Muscle layer of colon (tissue), 2 donors: Measurements from ENCODE around the gene SIGLEC9.

Experiments
- H3K27ac ChIP-seq: one replicate; pipeline ENCODE4 v1.7.0; 2013; ENCODE audit warnings: low read depth, mild to moderate bottlenecking, low read length, moderate library complexity
- H3K27me3 ChIP-seq, 2 donors: one replicate each; pipeline ENCODE4 v1.7.0; 2013; ENCODE audit warnings: low read length in 2 of 2, mild to moderate bottlenecking in 2 of 2; ENCODE audit not compliant: insufficient read depth in 2 of 2, control insufficient read depth in 1 of 2
- H3K36me3 ChIP-seq: one replicate; pipeline ENCODE4 v1.7.0; 2013; ENCODE audit warnings: mild to moderate bottlenecking, low read length; ENCODE audit not compliant: insufficient read depth
- H3K4me1 ChIP-seq: one replicate; pipeline ENCODE4 v1.7.0; 2013; ENCODE audit warnings: mild to moderate bottlenecking, low read length; ENCODE audit not compliant: insufficient read depth
- H3K4me3 ChIP-seq, 2 donors: one replicate each; pipeline ENCODE4 v1.7.0; 2013; ENCODE audit warnings: low read length in 2 of 2, low read depth in 1 of 2, mild to moderate bottlenecking in 1 of 2, moderate library complexity in 1 of 2
- H3K9ac ChIP-seq: one replicate; pipeline ENCODE4 v1.7.0; 2013; ENCODE audit warnings: low read length
- H3K9me3 ChIP-seq: one replicate; pipeline ENCODE4 v1.7.0; 2013; ENCODE audit warnings: mild to moderate bottlenecking, low read length
- donor health status: abdominal sarcoma.
- donor health status: Adenocarcinoma of cecum.

The SIGLEC9 gene

DNA sequence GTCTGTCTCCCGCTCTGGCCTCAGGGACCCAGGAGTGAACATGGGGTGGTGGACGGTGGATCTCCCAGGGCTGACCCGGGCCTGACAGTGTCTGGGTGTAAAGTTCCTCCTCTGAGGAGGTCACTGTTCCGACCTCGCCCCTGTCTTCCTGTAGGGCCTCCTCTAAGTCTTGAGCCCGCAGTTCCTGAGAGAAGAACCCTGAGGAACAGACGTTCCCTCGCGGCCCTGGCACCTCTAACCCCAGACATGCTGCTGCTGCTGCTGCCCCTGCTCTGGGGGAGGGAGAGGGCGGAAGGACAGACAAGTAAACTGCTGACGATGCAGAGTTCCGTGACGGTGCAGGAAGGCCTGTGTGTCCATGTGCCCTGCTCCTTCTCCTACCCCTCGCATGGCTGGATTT, at the start of gene SIGLEC9:
Gene SIGLEC9 (plus strand): TSS at position 178 of the 400 bp plus-strand sequence. CDS start 69 bp downstream, at position 247.
- Histone ChIP-seq H3K9ac (no peak within 1 kb of the TSS), H3K27ac (no peak within 1 kb of the TSS), H3K4me1 (no peaks in the 10 kb centered on the region), H3K9me3 (no peaks in the 10 kb centered on the region), H3K36me3 (no peaks in the 10 kb centered on the region), H3K27me3 (peaks cover 0 to 9% of the 10 kb centered on the region in 2 donors), H3K4me3 (no peak within 1 kb of the TSS)

DNA sequence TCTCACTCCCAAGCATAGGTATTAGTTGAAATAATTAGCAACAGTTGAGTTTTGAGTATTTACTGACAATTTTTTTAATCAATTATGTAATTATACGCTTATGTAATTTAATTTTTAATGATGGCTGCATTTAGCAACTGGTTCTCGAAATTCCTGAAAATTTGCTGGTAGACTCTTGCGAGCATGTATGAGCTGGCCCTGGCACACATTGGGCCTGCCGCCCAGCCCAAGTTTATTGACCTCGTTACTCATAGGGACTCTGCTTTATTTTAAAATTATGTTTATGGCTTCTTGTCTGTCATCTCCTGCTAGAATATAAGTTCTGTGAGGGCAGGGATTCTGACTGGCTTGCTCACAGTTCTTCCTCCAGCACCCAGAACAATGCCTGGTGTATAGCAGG, 48.7 kb upstream of the SIGLEC9 start:
- peaks cover 11% of the 10 kb centered on the region for H3K9me3 ChIP-seq
- no peak overlapping the region for H3K9ac ChIP-seq
- H3K27me3 ChIP-seq = no peaks in the 10 kb centered on the region
- H3K4me3 ChIP-seq = no peak overlapping the region
- no peak overlapping the region for H3K27ac ChIP-seq
- H3K4me1 ChIP-seq = no peaks in the 10 kb centered on the region
- no peaks in the 10 kb centered on the region for H3K36me3 ChIP-seq

DNA sequence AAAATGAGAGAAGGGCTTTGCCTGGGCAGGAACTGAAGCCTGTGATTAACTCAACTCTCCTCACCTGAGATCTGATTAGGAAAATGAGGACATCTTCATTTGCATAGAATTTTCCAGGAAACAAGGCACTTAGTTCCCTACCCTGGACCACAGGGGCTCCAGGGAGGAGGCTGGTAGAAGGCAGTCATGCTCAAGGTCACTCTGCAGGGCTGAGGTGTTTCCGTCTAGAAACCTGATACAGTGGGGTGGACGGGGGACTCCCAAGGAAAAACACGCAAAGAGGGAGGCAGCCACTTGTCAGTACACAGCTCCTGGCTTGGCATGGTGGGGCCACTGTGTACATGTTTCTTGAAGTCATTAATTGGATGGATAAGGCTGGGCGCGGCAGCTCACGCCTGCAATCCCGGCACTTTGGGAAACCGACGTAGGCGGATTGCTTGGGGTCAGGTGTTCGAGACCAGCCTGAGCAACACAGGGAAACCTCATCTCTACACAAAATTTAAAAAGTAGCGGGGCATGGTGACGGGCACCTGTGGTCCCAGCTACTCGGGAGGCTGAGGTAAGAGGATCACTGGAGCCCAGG, 48.0 kb upstream of the SIGLEC9 start:
- H3K9ac ChIP-seq = no peak overlapping the region
- H3K27ac ChIP-seq = no peak overlapping the region
- H3K4me1 ChIP-seq = no peaks in the 10 kb centered on the region
- H3K36me3 ChIP-seq = no peaks in the 10 kb centered on the region
- peaks cover 11% of the 10 kb centered on the region for H3K9me3 ChIP-seq
- peaks cover 0 to 5% of the 10 kb centered on the region in 2 donors for H3K27me3 ChIP-seq
- H3K4me3 ChIP-seq = no peak overlapping the region

DNA sequence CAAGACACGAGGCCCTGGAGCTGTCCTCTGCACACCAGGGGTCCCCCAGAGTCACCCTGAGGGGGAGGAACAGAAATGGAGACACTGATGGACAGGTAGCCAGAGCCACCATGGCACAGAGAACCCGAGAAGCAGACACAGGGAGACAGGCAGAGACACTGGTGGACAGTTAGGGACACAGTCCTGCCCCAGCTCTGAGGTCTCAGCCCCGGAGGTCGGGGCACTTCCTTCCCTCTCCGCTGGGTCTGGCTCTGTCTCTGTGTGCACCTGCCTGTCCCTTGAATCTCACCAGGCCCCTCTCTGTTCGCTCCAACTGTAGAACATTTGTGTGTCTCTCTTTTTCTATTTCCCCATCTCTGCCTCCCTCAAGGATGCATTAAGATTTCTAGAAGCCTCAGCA, 46.6 kb upstream of the SIGLEC9 start:
- Histone ChIP-seq H3K9me3 (peaks cover 11% of the 10 kb centered on the region), H3K36me3 (no peaks in the 10 kb centered on the region), H3K9ac (no peak overlapping the region), H3K4me3 (no peak overlapping the region), H3K4me1 (no peaks in the 10 kb centered on the region), H3K27ac (no peak overlapping the region), H3K27me3 (peaks cover 0 to 5% of the 10 kb centered on the region in 2 donors)

DNA sequence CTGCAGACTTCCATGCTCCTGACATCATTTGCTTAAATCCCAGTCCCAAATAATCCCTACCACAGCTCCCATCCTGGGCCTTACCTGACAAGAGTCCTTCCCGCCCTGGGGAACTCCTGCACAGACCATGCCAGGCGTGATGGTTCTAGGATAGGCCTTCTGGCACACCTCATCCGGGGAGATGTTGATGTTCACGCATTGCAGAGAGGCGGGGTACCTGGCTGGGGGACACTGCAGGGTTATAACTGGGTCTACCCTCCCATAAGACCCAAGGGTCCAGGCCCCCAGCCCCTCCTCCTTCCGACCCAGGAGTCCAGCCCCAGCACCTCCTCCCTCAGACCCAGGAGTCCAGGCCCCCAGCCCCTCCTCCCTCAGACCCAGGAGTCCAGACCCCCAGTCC, 46.0 kb upstream of the SIGLEC9 start:
- no peaks in the 10 kb centered on the region for H3K36me3 ChIP-seq
- peaks cover 10% of the 10 kb centered on the region for H3K9me3 ChIP-seq
- peaks cover 0 to 5% of the 10 kb centered on the region in 2 donors for H3K27me3 ChIP-seq
- no peak overlapping the region for H3K27ac ChIP-seq
- H3K4me3 ChIP-seq = no peak overlapping the region
- no peak overlapping the region for H3K9ac ChIP-seq
- H3K4me1 ChIP-seq = no peaks in the 10 kb centered on the region

DNA sequence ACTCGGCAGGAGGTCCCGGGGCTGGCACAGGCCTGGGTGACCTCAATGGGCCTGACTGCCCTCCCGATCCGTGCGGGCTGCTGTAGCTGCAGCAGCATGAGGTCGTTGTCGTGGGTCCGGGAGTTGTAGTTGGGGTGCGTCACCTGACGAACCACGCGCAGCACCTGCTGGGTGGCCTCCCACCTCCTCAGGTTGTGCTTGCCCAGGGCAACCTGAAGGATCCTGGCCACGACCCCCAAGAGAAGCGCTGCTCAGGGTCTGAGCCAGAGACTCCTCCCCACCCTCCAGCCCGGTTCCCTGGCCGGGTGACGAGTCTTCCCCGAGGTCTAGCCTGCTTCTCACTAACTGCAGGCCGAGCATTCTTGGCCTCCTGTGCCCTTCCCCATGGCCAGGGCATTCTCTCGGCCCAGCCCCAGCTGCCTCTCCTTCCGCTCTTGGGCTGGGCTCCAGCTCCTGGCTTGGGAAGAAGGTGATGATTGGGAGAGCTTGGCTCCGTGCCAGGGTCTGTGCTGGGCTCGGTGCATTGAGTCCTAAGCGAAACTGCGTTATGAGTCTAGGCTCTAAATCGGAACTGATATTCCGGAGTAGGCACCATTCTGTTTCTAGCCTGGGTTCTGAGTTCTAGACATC, 45.1 kb upstream of the SIGLEC9 start:
- Histone ChIP-seq H3K4me3 (no peak overlapping the region), H3K9me3 (peaks cover under 1% of the 10 kb centered on the region), H3K27ac (no peak overlapping the region), H3K27me3 (peaks cover 0 to 5% of the 10 kb centered on the region in 2 donors), H3K9ac (no peak overlapping the region), H3K36me3 (no peaks in the 10 kb centered on the region), H3K4me1 (no peaks in the 10 kb centered on the region)

DNA sequence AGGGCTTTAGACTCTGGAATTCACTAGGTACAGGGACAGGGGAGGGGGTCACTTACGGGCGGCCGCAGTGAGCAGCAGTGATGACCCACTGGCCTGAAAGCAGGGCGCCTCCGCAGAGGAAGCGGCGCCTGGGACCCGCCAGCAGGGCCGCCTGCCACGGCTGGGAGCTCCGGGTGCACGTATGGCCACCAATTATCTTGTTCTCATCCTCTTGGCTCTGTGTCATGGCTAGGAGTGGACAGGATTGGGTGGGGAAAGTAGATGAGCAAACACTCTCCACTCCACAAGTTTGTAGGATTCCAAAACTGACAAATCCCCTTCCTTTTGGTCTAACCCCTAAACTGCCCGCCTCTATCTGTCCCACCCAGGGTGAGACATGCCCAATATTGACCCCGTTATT, 43.2 kb upstream of the SIGLEC9 start:
- H3K27ac ChIP-seq = no peak overlapping the region
- no peaks in the 10 kb centered on the region for H3K4me1 ChIP-seq
- peaks cover 0 to 5% of the 10 kb centered on the region in 2 donors for H3K27me3 ChIP-seq
- no peak overlapping the region for H3K4me3 ChIP-seq
- no peaks in the 10 kb centered on the region for H3K9me3 ChIP-seq
- H3K36me3 ChIP-seq = no peaks in the 10 kb centered on the region
- no peak overlapping the region for H3K9ac ChIP-seq

DNA sequence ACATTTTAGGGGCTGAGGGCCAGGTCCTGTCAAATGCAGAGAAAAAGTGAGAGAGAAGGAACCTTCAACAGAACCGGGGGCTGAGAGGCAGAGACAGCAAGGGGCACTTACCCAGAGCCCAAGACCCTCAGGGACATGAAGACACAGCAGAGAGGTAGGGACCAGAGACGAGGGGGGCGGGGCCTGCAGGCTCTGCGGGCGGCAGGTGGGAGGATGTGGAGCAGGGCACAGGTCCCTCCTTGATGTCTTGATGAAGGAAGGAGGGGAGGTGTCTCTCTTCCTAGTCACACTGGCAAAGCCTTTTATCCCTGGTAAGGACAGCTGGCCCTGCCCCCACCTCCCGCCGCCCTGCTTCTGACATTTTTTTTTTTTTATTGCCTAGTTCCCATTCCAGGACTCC, 42.1 kb upstream of the SIGLEC9 start, which contains the start of gene KLK14:
Gene KLK14 (minus strand): TSS at position 277 of the 400 bp plus-strand sequence. CDS start 273 bp downstream, at position 4.
- no peak within 1 kb of the TSS for H3K27ac ChIP-seq
- peaks cover 0 to 5% of the 10 kb centered on the region in 2 donors for H3K27me3 ChIP-seq
- H3K9ac ChIP-seq = no peak within 1 kb of the TSS
- H3K36me3 ChIP-seq = no peaks in the 10 kb centered on the region
- no peaks in the 10 kb centered on the region for H3K9me3 ChIP-seq
- H3K4me1 ChIP-seq = no peaks in the 10 kb centered on the region
- H3K4me3 ChIP-seq = no peak within 1 kb of the TSS

DNA sequence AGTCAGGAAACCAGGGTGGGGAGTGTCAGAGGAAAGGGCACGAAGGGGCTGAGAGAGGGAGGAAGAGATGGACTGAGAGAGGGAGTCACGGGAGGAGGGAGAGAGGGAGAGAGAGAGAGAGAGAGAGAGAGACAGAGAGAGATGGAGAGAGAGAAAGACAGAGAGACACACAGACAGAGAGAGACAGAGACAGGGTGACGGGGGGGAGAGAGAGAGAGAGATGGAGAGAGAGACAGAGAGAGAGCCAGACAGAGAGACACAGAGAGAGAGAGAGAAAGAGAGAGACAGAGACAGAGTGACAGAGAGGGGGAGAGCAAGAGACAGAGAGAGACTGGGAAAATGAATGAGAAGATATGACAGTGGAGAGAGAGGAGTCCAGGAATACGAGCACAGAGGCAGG, 41.5 kb upstream of the SIGLEC9 start:
- H3K9me3 ChIP-seq = no peaks in the 10 kb centered on the region
- H3K9ac ChIP-seq = no peak overlapping the region
- peaks cover 0 to 5% of the 10 kb centered on the region in 2 donors for H3K27me3 ChIP-seq
- H3K27ac ChIP-seq = no peak overlapping the region
- H3K36me3 ChIP-seq = no peaks in the 10 kb centered on the region
- H3K4me1 ChIP-seq = no peaks in the 10 kb centered on the region
- H3K4me3 ChIP-seq = no peak overlapping the region

DNA sequence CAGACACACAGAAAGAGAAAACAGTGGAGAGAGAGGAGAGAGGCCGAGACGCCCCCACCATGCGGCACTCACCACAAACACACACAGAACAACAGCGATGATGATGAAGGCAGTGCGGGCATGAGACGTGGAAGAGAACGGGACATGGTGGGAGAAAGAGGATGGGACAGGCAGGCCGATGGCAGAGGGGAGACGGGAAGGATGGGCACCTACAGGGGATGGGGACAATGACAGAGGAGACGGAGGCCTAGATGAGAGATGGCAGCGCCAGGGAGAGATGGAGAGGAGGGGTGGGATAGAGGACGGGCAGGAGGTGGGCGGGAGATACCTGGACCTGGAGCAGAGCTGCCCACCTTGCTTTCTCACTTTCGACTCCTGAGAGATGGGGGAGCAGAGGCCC, 40.9 kb upstream of the SIGLEC9 start:
- H3K27ac ChIP-seq = no peak overlapping the region
- H3K36me3 ChIP-seq = no peaks in the 10 kb centered on the region
- no peak overlapping the region for H3K9ac ChIP-seq
- H3K27me3 ChIP-seq = peaks cover 0 to 5% of the 10 kb centered on the region in 2 donors
- no peaks in the 10 kb centered on the region for H3K4me1 ChIP-seq
- H3K4me3 ChIP-seq = no peak overlapping the region
- H3K9me3 ChIP-seq = no peaks in the 10 kb centered on the region

DNA sequence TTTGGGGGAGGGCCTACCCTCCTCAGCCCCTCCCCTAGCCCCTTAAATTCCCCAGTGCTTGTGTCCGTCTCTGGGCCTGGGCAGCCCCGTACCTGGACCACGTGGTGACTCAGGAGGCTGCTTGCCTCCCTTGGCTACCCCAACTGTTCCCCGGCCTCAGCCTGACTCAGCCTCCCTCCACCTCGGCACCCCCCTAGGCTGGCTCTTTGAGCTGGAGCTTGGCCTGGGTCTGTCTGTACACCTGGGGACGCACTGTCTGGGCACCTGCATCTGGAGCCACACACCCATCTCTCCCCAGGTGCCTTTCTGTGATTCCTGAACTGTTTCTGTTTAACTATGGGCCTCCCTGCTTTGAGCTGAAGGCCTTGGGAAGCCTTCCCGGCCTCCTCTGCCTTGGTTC, 40.2 kb upstream of the SIGLEC9 start:
- Histone ChIP-seq H3K9me3 (no peaks in the 10 kb centered on the region), H3K27ac (no peak overlapping the region), H3K4me1 (no peaks in the 10 kb centered on the region)

More for the DNA sequence above, 40.2 kb upstream of the SIGLEC9 start:
- no peaks in the 10 kb centered on the region for H3K36me3 ChIP-seq
- no peak overlapping the region for H3K4me3 ChIP-seq
- no peak overlapping the region for H3K9ac ChIP-seq
- H3K27me3 ChIP-seq = peaks cover 0 to 5% of the 10 kb centered on the region in 2 donors
